RWPE1 (cell line): ENCODE measurements around the gene STK40.

ENCODE experiments used
- CTCF ChIA-PET: fragments of 350-600 bp; sonication (Branson Sonifier 250); formaldehyde crosslinking; extraction: SDS; loops from one replicate; lab custom pipeline; 2021; lab: Yijun Ruan, JAX
- POLR2A ChIA-PET: fragments of 400-600 bp; formaldehyde crosslinking; extraction: SDS; loops from one replicate; lab custom pipeline; 2020; ENCODE audit warnings: antibody characterized with exemption; ENCODE audit not compliant: low non-redundant PET; lab: Yijun Ruan, JAX
- DNase-seq: peaks from one replicate; pipeline ENCODE4 v3.0.0; 2012; ENCODE audit warnings: low spot score
- H3K27ac ChIP-seq: fragments of 450-650 bp; 2 replicates; pipeline ENCODE4 v1.5.1; 2017
- TF ChIP-seq, protein P1 (sequence below): fragments of 450-650 bp; conservative IDR thresholded peaks from 2 replicates; pipeline ENCODE4 v1.5.1; 2017; ENCODE audit warnings: low read depth, mild to moderate bottlenecking

Gene STK40

GRCh38 chr1:36400825-36401601, 15.3 kb upstream of the STK40 start:
- no peak overlapping the region for H3K27ac ChIP-seq
- TF ChIP-seq, protein P1, sequence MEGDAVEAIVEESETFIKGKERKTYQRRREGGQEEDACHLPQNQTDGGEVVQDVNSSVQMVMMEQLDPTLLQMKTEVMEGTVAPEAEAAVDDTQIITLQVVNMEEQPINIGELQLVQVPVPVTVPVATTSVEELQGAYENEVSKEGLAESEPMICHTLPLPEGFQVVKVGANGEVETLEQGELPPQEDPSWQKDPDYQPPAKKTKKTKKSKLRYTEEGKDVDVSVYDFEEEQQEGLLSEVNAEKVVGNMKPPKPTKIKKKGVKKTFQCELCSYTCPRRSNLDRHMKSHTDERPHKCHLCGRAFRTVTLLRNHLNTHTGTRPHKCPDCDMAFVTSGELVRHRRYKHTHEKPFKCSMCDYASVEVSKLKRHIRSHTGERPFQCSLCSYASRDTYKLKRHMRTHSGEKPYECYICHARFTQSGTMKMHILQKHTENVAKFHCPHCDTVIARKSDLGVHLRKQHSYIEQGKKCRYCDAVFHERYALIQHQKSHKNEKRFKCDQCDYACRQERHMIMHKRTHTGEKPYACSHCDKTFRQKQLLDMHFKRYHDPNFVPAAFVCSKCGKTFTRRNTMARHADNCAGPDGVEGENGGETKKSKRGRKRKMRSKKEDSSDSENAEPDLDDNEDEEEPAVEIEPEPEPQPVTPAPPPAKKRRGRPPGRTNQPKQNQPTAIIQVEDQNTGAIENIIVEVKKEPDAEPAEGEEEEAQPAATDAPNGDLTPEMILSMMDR, result no peak
- DNase-seq, result no peak
- ChIA-PET CTCF (interaction anchor here (0.9 kb wide), 1 partner anchor 32 kb away, joined by 4 read pairs; no protein-coding TSS in a partner anchor), POLR2A (interaction anchor here (1.0 kb wide), 1 partner anchor 23 kb away, joined by 3 read pairs; no protein-coding TSS in a partner anchor)

DNA sequence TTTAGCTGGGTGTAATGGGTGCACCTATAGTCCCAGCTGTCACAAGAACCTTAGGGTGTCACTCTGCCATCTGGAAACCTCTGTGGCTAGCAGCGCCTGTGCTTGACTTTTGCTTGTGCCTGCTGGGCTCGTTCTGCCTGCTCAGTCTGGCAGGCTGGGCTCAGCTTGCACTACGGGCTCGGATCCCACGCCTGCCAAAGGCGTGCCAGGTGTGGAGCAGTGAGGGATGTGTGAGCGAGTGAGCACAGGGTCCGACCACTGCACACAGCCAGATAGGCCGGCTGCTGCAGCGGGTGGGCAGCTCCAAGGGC, 14.7 kb upstream of the STK40 start:
- ChIA-PET POLR2A (interaction anchor here (1.0 kb wide), 1 partner anchor 23 kb away, joined by 3 read pairs; no protein-coding TSS in a partner anchor), CTCF (interaction anchor here (0.9 kb wide), 1 partner anchor 31 kb away, joined by 4 read pairs; no protein-coding TSS in a partner anchor)
- TF ChIP-seq, protein P1, result no peak
- no peak for DNase-seq
- no peak overlapping the region for H3K27ac ChIP-seq

- TF ChIP-seq, protein P1, result no peak
- no peak for DNase-seq
- peak overlapping the region; percentile 78; the same call in 1 of the 2 replicates for H3K27ac ChIP-seq
- ChIA-PET POLR2A (no interaction called here), CTCF (interaction anchor here (0.7 to 1.3 kb wide), 2 partner anchors 16 to 30 kb away, joined by 3 to 4 read pairs; no protein-coding TSS in a partner anchor)
Observed at GRCh38 chr1:36398370-36398977, 12.8 kb upstream of the STK40 start.

GRCh38 chr1:36397378-36398230, 11.9 kb upstream of the STK40 start, which contains the start of gene LSM10:
TSS of gene LSM10 (minus strand) at chr1:36397908. CDS start at chr1:36394129, 3,779 bp downstream.
- POLR2A ChIA-PET, result interaction anchor here (0.6 to 1.4 kb wide), 3 partner anchors 11 to 205 kb away, joined by 3 to 7 read pairs (median 4); no protein-coding TSS in a partner anchor
- peak; percentile 89 for DNase-seq
- peak within 1 kb of the TSS; percentile 78 for H3K27ac ChIP-seq
- CTCF ChIA-PET, result interaction anchor here (0.6 to 1.3 kb wide), 5 partner anchors 10 to 112 kb away, joined by 3 to 6 read pairs (median 4); no protein-coding TSS in a partner anchor
- TF ChIP-seq, protein P1, result no peak

DNA sequence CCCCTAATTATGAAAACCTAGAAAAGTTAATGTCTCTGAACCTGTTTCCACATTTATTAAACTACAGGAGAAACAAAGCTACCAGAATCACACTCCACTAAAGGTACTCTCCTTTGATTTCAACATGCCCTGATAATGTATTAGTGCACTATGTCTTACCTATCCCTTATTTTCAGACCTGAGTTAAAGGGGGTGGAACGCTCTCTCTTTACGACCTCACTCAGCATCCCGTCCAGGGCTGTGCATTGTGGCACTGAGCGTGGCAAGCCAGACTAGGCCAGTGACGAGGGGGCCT, 11.3 kb upstream of the STK40 start:
- no peak for DNase-seq

More for the DNA sequence above, 11.3 kb upstream of the STK40 start:
- CTCF ChIA-PET, result interaction anchor here (0.6 to 0.8 kb wide), 3 partner anchors 10 to 111 kb away, joined by 3 to 6 read pairs (median 4); no protein-coding TSS in a partner anchor
- POLR2A ChIA-PET, result interaction anchor here (0.6 to 1.4 kb wide), 3 partner anchors 10 to 204 kb away, joined by 3 to 7 read pairs (median 4); no protein-coding TSS in a partner anchor
- TF ChIP-seq, protein P1, result no peak
- peak overlapping the region; percentile 78 for H3K27ac ChIP-seq
